Kidney epithelial cell (primary cell): ENCODE results near the gene DCDC2. TPM values are rescaled to one million over a fixed set of nuclear protein-coding genes. Genes with fewer than 3 reads are reported as not detected.
"Not testable (repeated sequence)": the region's sequence is repeated elsewhere in the genome, so short reads cannot be mapped to it uniquely, and the experiment has no call there.

ENCODE experiments used
- DNase-seq: peaks from one replicate; pipeline ENCODE4 v3.0.0-alpha.2; 2010; ENCODE audit warnings: low read depth
- H3K27me3 ChIP-seq: 2 replicates; pipeline ENCODE4 v1.6.0; 2011; ENCODE audit warnings: low read length; ENCODE audit not compliant: control insufficient read depth, insufficient read depth
- H3K36me3 ChIP-seq: 2 replicates; pipeline ENCODE4 v1.5.1; 2011; ENCODE audit warnings: low read length; ENCODE audit not compliant: control insufficient read depth, insufficient read depth
- H3K4me3 ChIP-seq: 2 replicates; pipeline ENCODE4 v1.5.1; 2011; ENCODE audit warnings: low read depth, mild to moderate bottlenecking, control low read depth, low read length
- total RNA-seq: library from RNA; depleted of rRNA; stranded (reverse); fragments of >200 nt; gene quantifications from 2 replicates; pipeline ENCODE4 v1.2.3, GENCODE V29; 2015
- TF ChIP-seq, protein P1 (sequence below): IDR thresholded peaks from 2 replicates; pipeline ENCODE4 v1.5.1; 2011; ENCODE audit warnings: mild to moderate bottlenecking, moderate library complexity, low read length, control low read depth, inconsistent platforms; ENCODE audit not compliant: insufficient read depth, poor library complexity, severe bottlenecking

Gene DCDC2
- total RNA-seq, 1 donor from 2014 or later = 43.9 TPM

DNA sequence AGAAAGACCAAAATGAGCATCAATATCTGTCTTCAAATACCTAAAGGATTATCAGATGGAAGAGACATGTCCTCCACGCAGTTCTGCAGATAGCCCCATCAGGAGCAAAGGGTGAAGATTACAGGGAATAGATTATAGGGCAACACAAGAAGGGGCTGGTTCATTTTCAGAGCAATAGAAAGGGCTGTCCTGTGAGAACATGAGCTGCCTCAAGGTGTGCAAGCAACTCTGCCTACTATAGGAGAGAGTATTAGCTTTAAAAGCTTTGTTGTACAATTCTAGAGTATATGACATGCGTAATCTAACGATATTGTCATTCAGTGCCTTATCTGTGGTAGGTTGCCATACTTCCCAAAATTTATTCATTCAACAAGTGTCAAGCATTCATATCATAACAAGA is 119.2 kb downstream of the DCDC2 start:
- TF ChIP-seq, protein P1, sequence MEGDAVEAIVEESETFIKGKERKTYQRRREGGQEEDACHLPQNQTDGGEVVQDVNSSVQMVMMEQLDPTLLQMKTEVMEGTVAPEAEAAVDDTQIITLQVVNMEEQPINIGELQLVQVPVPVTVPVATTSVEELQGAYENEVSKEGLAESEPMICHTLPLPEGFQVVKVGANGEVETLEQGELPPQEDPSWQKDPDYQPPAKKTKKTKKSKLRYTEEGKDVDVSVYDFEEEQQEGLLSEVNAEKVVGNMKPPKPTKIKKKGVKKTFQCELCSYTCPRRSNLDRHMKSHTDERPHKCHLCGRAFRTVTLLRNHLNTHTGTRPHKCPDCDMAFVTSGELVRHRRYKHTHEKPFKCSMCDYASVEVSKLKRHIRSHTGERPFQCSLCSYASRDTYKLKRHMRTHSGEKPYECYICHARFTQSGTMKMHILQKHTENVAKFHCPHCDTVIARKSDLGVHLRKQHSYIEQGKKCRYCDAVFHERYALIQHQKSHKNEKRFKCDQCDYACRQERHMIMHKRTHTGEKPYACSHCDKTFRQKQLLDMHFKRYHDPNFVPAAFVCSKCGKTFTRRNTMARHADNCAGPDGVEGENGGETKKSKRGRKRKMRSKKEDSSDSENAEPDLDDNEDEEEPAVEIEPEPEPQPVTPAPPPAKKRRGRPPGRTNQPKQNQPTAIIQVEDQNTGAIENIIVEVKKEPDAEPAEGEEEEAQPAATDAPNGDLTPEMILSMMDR = no peak
- Histone ChIP-seq H3K4me3 (no peak overlapping the region), H3K36me3 (peaks cover 7% of the 10 kb centered on the region), H3K27me3 (no peaks in the 10 kb centered on the region)
- no peak for DNase-seq

DNA sequence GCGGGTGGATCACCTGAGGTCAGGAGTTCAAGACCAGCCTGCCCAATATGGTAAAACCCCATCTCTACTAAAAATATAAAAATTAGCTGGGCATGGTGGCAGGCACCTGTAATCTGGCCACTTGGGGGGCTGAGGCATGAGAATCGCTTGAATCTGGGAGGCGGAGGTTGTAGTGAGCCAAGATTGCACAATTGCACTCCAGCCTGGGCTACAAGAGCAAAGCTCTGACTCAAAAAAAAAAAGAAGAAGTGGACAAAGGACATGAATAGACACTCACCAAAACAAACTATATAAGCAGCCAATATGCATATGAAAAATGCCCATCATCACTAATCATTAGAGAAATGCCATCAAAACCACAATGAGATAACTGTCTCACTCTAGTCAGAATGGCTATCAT is 121.1 kb downstream of the DCDC2 start:
- not testable (repeated sequence) for H3K27me3 ChIP-seq, DNase-seq, H3K4me3 ChIP-seq, H3K36me3 ChIP-seq

DNA sequence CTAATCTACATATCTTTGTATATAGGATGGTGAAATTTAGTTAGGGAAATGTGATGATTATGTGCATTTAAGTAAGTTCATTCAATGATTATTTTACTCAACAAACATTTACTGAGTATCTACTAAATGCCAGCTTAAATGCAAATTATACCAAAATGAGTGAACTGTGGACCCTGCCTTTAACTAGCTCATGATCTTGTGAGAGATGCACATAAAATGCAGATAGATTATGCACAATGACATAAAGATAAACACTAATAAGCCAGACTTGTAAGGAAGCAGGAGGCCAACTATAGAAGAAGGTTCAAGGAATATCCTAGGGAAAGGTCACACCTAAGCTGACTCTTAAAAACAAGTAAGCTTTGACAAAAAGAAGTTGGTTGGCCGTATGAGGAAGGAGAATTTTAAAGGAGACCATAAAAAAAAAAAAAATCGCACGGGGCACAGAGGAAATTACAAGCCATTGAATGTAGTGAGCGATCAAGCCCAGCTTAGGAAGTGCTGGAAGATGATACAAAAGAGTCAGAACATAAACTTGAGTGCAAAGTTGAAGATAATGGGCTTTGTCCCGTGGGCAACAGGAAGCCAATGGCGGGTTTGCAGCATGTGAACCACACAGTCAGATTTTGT is 123.9 kb downstream of the DCDC2 start:
- no peak for DNase-seq
- Histone ChIP-seq H3K27me3 (no peaks in the 10 kb centered on the region), H3K4me3 (no peak overlapping the region), H3K36me3 (no peaks in the 10 kb centered on the region)
- TF ChIP-seq, protein P1 = no peak

DNA sequence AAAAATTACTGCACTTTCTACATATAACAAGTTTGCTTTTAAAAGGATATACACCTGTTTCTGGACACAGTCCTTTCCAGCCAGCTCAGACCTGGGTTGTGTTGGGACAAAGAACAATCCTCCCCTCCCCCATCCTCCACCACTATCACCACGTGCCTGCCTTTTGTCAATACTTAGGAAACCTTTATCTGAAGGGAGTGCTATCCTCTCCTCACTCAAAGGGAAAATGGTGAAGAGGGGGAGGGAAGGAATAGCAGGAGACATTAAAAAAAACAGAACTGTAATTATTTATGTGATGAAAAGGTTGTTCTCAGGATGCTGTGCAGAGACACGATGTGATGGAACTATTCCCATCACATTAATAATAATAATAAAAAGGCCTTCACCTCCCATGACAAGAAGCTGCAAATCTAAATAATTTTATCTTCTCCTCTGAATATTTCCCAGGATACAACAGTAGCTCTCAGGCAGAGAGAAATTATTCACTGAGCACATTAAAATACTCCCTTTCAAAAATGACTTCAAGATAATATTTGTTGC is 126.4 kb downstream of the DCDC2 start:
- Histone ChIP-seq H3K27me3 (no peaks in the 10 kb centered on the region), H3K36me3 (no peaks in the 10 kb centered on the region), H3K4me3 (no peak overlapping the region)
- TF ChIP-seq, protein P1 = no peak
- no peak for DNase-seq

DNA sequence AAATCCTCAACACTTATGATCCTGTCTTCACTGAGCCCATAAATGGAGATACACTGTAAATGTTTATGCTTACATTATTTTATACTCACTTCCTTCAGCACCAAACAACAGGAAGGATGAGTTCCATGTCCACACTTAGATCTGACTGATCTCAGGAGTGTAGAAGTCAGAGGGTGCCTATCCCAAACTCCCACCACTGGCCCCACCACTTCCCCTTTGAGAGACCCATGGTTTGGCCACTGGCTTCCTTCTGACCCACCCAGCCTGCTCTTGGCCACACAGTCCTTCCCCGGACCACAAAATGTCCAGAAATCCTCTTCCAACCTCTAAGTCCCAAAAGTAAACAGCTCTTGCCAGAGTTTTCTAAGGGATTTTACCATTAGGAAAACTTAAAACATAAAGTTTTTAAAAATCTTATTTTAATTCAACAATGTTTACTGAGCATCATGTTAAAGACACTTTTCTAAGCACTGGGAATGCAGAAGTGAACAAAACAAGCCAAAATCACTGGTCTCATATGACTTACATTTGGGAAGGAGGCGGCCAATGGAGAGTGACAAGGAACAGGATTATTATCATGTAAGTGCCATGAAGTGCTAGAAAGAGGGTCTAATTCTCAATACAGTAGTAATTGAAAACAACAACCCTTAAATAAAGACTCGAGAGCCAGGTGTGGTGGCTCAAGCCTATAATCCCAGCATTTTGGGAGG is 128.0 kb downstream of the DCDC2 start:
- TF ChIP-seq, protein P1 = no peak
- Histone ChIP-seq H3K36me3 (no peaks in the 10 kb centered on the region), H3K27me3 (no peaks in the 10 kb centered on the region), H3K4me3 (no peak overlapping the region)
- no peak for DNase-seq

DNA sequence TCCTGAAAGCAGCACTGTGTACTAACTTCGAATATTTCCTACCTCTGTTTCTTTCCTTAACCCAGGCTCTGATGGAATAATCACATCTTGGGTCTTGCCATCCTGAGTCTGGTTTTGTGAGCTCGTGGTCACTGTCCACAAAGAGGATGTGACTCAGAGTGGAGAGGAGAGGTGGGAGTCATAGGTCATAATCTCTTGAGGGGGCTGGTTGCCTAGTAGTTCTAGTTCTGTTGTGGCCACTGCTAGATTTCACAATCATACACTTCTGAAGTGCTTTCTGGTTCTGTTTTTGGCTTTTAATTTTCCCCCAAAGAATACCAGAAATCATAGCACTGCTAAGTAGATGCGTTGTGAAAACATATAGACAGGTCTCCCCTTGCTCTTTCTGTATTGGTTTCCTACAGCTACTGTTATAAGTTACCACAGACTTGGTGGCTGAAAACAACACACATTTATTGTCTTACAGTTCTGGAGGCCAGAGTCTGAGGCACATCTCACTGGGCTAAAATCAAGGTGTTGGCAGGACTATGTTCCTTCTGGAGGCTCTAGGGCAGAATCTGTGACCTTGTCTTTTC is 129.1 kb downstream of the DCDC2 start:
- TF ChIP-seq, protein P1 = no peak
- peak; percentile 70 for DNase-seq
- Histone ChIP-seq H3K4me3 (no peak overlapping the region), H3K27me3 (no peaks in the 10 kb centered on the region), H3K36me3 (no peaks in the 10 kb centered on the region)
